ENCODE data around the gene CYRIA. TPM values are rescaled to one million over a fixed set of nuclear protein-coding genes. Genes with fewer than 3 reads are reported as not detected.

CYRIA gene
- total and polyA plus RNA-seq, 2 experiments from 2014 or later, result 1.4 to 1.5 TPM

DNA sequence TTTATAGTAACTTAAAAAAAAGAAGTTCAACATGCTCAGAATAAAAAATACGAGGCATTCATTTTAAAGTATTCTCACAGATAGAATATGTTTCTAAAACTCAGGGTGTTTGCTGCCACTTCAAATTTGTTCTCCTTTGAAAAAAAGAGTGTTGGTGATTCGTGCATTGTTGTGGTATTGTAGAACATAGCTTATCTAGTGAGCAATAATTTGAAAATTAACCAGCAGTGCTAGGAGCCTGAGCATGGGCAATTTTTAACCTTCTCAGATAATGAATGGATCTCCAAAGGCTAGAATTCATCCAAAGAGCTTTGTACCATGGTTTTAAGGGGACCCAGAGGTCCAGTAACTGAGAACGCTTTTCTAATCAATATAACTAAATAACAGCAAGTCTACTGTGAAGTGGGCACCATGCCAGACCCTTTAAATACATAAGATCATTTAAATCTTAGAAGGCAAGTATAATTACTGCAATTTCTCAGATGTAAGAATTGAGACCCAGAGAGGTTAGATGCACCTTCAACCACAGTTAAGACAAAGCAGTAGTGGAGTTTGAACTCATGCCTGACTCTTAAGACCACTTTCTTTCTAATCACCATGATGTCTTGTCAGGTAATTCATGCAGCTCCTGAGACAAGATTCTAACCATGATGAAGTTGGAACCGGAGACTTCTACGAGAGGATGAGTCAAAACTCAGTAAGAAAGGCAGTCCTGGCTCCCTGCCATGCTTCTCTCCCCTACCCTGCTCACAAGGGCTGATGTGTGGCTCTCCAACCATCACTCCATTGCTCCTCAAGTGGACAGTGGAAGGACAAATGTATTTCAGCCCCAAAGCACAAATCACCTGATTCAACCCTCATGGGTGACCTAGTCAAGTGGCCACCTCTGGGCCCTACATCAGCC is 3.4 kb downstream of the CYRIA start:
- H3K79me2 ChIP-seq, result no peaks in the 10 kb centered on the region
- no peak overlapping the region for H3K4me2 ChIP-seq
- DNase-seq (ENCODE audit: low spot score), result no peak
- H3K27me3 ChIP-seq, result peaks cover 29% of the 10 kb centered on the region
- no peak overlapping the region for H3K4me3 ChIP-seq
- H3K36me3 ChIP-seq (replicated peaks; ENCODE audit: insufficient read depth, low read depth), result no peaks in the 10 kb centered on the region
- TF ChIP-seq EZH2 (IDR thresholded peaks at IDR 0.05; ENCODE audit: borderline replicate concordance), result no peak
- TF ChIP-seq EZH2phosphoT487 (IDR thresholded peaks at IDR 0.05; ENCODE audit: low read depth, severe bottlenecking, unreplicated experiment), result no peak
- TF ChIP-seq, protein P1, sequence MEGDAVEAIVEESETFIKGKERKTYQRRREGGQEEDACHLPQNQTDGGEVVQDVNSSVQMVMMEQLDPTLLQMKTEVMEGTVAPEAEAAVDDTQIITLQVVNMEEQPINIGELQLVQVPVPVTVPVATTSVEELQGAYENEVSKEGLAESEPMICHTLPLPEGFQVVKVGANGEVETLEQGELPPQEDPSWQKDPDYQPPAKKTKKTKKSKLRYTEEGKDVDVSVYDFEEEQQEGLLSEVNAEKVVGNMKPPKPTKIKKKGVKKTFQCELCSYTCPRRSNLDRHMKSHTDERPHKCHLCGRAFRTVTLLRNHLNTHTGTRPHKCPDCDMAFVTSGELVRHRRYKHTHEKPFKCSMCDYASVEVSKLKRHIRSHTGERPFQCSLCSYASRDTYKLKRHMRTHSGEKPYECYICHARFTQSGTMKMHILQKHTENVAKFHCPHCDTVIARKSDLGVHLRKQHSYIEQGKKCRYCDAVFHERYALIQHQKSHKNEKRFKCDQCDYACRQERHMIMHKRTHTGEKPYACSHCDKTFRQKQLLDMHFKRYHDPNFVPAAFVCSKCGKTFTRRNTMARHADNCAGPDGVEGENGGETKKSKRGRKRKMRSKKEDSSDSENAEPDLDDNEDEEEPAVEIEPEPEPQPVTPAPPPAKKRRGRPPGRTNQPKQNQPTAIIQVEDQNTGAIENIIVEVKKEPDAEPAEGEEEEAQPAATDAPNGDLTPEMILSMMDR (IDR thresholded peaks at IDR 0.05; ENCODE audit: poor library complexity), result no peak
- no peaks in the 10 kb centered on the region for H3K9me3 ChIP-seq (ENCODE audit: low read depth)
- H2AFZ ChIP-seq, result no peak overlapping the region
- no peaks in the 10 kb centered on the region for H3K9me2 ChIP-seq (replicated peaks; ENCODE audit: insufficient read depth)
- no peaks in the 10 kb centered on the region for H4K20me1 ChIP-seq (ENCODE audit: insufficient read depth, poor library complexity, severe bottlenecking)
- H3K4me1 ChIP-seq (ENCODE audit: insufficient read depth), result peaks cover 14% of the 10 kb centered on the region
- no peak overlapping the region for H3K27ac ChIP-seq
- 78% methylated on average over 5 of the region's 5 CpGs for WGBS (ENCODE audit: low lambda C conversion rate, missing lambda C conversion rate)

DNA sequence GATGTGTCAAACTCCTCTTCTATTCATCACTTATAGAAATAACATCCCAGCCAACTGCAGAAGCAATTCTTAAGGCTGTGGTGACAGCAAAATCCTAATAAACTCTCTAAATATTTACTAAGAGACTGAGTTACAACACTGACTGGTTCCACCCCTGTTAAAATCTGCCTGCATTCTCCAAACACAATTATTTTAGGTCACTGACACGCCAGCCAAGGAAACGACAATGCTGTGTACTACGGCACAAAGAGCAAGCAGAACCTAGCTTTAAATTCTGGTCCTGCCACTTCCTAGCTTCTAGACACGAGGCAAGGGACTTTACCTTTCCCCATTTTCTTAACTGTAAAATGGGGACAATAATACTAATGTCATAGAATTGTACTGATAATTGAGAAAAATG is 4.1 kb downstream of the CYRIA start:
- no peak overlapping the region for H3K27ac ChIP-seq
- H3K36me3 ChIP-seq (replicated peaks; ENCODE audit: insufficient read depth, low read depth), result no peaks in the 10 kb centered on the region
- no peaks in the 10 kb centered on the region for H4K20me1 ChIP-seq (ENCODE audit: insufficient read depth, poor library complexity, severe bottlenecking)
- no peak for TF ChIP-seq EZH2 (IDR thresholded peaks at IDR 0.05; ENCODE audit: borderline replicate concordance)
- TF ChIP-seq, protein P1 (IDR thresholded peaks at IDR 0.05; ENCODE audit: poor library complexity), result no peak
- TF ChIP-seq EZH2phosphoT487 (IDR thresholded peaks at IDR 0.05; ENCODE audit: low read depth, severe bottlenecking, unreplicated experiment), result no peak
- H3K9me2 ChIP-seq (replicated peaks; ENCODE audit: insufficient read depth), result no peaks in the 10 kb centered on the region
- H2AFZ ChIP-seq, result no peak overlapping the region
- peaks cover 25% of the 10 kb centered on the region for H3K27me3 ChIP-seq
- no peaks in the 10 kb centered on the region for H3K79me2 ChIP-seq
- no peak for DNase-seq (ENCODE audit: low spot score)
- no peak overlapping the region for H3K4me3 ChIP-seq
- H3K4me1 ChIP-seq (ENCODE audit: insufficient read depth), result peaks cover 14% of the 10 kb centered on the region
- H3K9me3 ChIP-seq (ENCODE audit: low read depth), result no peaks in the 10 kb centered on the region
- WGBS (ENCODE audit: low lambda C conversion rate, missing lambda C conversion rate), result 50% methylated on average over 4 of the region's 4 CpGs
- H3K4me2 ChIP-seq, result no peak overlapping the region

DNA sequence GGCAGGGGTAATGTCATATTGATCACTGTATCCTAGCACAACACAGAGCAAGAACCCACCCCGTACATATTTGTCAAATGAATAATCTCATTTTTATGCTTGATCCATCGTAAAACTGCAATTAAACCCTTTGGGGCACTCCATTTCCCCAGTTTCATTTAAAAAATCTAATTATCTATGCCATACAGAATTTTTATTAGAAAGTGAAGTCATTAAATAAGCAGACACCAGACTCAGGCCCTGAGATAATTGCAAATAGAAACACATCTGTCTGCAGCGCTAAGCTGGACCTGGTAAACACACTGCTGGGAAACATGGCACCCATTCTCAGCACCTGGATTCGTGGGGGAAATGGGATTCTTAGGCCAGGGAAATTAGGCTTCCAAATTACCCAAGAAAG is 5.1 kb downstream of the CYRIA start:
- no peaks in the 10 kb centered on the region for H3K9me3 ChIP-seq (ENCODE audit: low read depth)
- TF ChIP-seq, protein P1 (IDR thresholded peaks at IDR 0.05; ENCODE audit: poor library complexity), result no peak
- TF ChIP-seq EZH2 (IDR thresholded peaks at IDR 0.05; ENCODE audit: borderline replicate concordance), result no peak
- TF ChIP-seq EZH2phosphoT487 (IDR thresholded peaks at IDR 0.05; ENCODE audit: low read depth, severe bottlenecking, unreplicated experiment), result no peak
- no peak overlapping the region for H3K4me3 ChIP-seq
- H4K20me1 ChIP-seq (ENCODE audit: insufficient read depth, poor library complexity, severe bottlenecking), result no peaks in the 10 kb centered on the region
- no peaks in the 10 kb centered on the region for H3K9me2 ChIP-seq (replicated peaks; ENCODE audit: insufficient read depth)
- WGBS (ENCODE audit: low lambda C conversion rate, missing lambda C conversion rate), result 63% methylated on average over 4 of the region's 4 CpGs
- no peaks in the 10 kb centered on the region for H3K36me3 ChIP-seq (replicated peaks; ENCODE audit: insufficient read depth, low read depth)
- H3K4me2 ChIP-seq, result no peak overlapping the region
- H3K79me2 ChIP-seq, result no peaks in the 10 kb centered on the region
- H3K27ac ChIP-seq, result no peak overlapping the region
- no peak for DNase-seq (ENCODE audit: low spot score)
- H3K4me1 ChIP-seq (ENCODE audit: insufficient read depth), result peaks cover 9% of the 10 kb centered on the region
- H3K27me3 ChIP-seq, result peaks cover 20% of the 10 kb centered on the region
- no peak overlapping the region for H2AFZ ChIP-seq
